Stomach (tissue), 9 donors: ENCODE data around the gene ATG7. TPM values are rescaled to one million over a fixed set of nuclear protein-coding genes. Genes with fewer than 3 reads are reported as not detected.

ENCODE experiments used
- DNase-seq, 2 donors: peaks; one replicate each; pipeline versions ENCODE4 v3.0.0 to v3.0.0-alpha.2; 2013 to 2019
- H3K27ac ChIP-seq, 5 donors: fragments of 200-600 bp in 4 of 5; sonication (generic) in 4 of 5; one replicate each; pipeline ENCODE4 v1.5.1; 2013 to 2019; ENCODE audit warnings: mild to moderate bottlenecking in 1 of 5, moderate library complexity in 1 of 5
- H3K27me3 ChIP-seq, 3 donors: fragments of 200-600 bp; sonication (generic); one replicate each; pipeline ENCODE4 v1.5.1; 2017 to 2019; ENCODE audit warnings: mixed run types in 1 of 3
- H3K36me3 ChIP-seq, 4 donors: fragments of 200-600 bp; sonication (generic); 1 replicate in 3 of 4; 2 replicates in 1 of 4; pipeline ENCODE4 v1.5.1; 2016 to 2019
- H3K4me1 ChIP-seq, 4 donors: fragments of 200-600 bp; sonication (generic); one replicate each; pipeline ENCODE4 v1.5.1; 2016 to 2019
- H3K4me3 ChIP-seq, 4 donors: fragments of 200-600 bp; sonication (generic) in 3 of 4; one replicate each; pipeline ENCODE4 v1.5.1; 2016 to 2019; ENCODE audit warnings: mild to moderate bottlenecking in 1 of 4
- H3K9me3 ChIP-seq, 4 donors: fragments of 200-600 bp; sonication (generic); one replicate each; pipeline ENCODE4 v1.5.1; 2016 to 2019
- CTCF ChIP-seq, 7 experiments: fragments of 450-650 bp in 4 of 7; fragments of 200-600 bp in 3 of 7; sonication (generic) in 3 of 7; IDR thresholded peaks; one replicate each; pipeline ENCODE4 v1.5.1; 2016 to 2019; ENCODE audit warnings: antibody characterized with exemption in 7 of 7, control low read depth in 2 of 7, mild to moderate bottlenecking in 1 of 7
- EP300 ChIP-seq: sonication (generic); formaldehyde crosslinking; IDR thresholded peaks from one replicate; pipeline ENCODE4 v1.6.1; 2017; ENCODE audit warnings: antibody characterized with exemption
- POLR2A ChIP-seq, 4 donors: fragments of 450-650 bp; IDR thresholded peaks; one replicate each; pipeline ENCODE4 v1.6.1; 2016; ENCODE audit warnings: antibody characterized with exemption in 4 of 4, control low read depth in 2 of 4, mild to moderate bottlenecking in 1 of 4, moderate library complexity in 1 of 4
- POLR2AphosphoS5 ChIP-seq, 3 donors: sonication (generic); formaldehyde crosslinking; IDR thresholded peaks; one replicate each; pipeline ENCODE4 v1.6.1; 2016; ENCODE audit warnings: antibody characterized with exemption in 3 of 3
- WGBS, 5 donors: extraction: QIAGEN DNeasy Blood & Tissue Kit in 3 of 5; methylation state at CpG; one replicate each; pipeline versions ENCODE4 v1.1.5 to v1.1.7; 2013 to 2018; 5-methylcytosine and 5-hydroxymethylcytosine counted together
- intact Hi-C: fragments of 100-400 bp; cut with DNase I; formaldehyde crosslinking; loops from one replicate; pipeline ENCODE4 v1.15.1; 2023; ENCODE audit warnings: low total_unique reads
- polyA plus RNA-seq, 3 donors: library from polyadenylated mRNA; stranded (reverse); fragments of 200-250 nt; gene quantifications; one replicate each; pipeline ENCODE4 v1.2.3, GENCODE V29; 2013
- total RNA-seq, 5 donors: library from RNA; depleted of rRNA; stranded (reverse); fragments of >200 nt; gene quantifications; one replicate each; pipeline versions ENCODE4 v1.1.0 to v1.2.3, GENCODE V29; 2014 to 2016
- donor health status: healthy with polysubstance abuse.
- donor health status: Bipolar disorder and iron deficiency.
- donor health status: healthy.

The ATG7 gene
- total and polyA plus RNA-seq, 8 donors, result 6.8 to 167 (median 15.1) TPM

- H3K27ac ChIP-seq, result no peak overlapping the region
- no peak for DNase-seq
- no peaks in the 10 kb centered on the region for H3K36me3 ChIP-seq
- no peaks in the 10 kb centered on the region for H3K27me3 ChIP-seq
- WGBS, 5 donors, result 96 to 100% (median 98%) methylated on average over 1 of the region's 1 CpG
- H3K9me3 ChIP-seq, result peaks cover 0 to 13% (median 8%) of the 10 kb centered on the region in 4 donors
- no peaks in the 10 kb centered on the region for H3K4me1 ChIP-seq
- TF ChIP-seq EP300 (no peak), POLR2AphosphoS5 (IDR thresholded peaks at IDR 0.05) (no peak), CTCF (IDR thresholded peaks at IDR 0.05) (no peak), POLR2A (IDR thresholded peaks at IDR 0.05) (no peak)
- intact Hi-C loops, result no loop called here
- H3K4me3 ChIP-seq, result no peak overlapping the region
Measured at GRCh38 chr3:11415099-11415498, 142.9 kb downstream of the ATG7 start.

- TF ChIP-seq CTCF (IDR thresholded peaks at IDR 0.05), result no peak
- TF ChIP-seq EP300, result no peak
- no peak for TF ChIP-seq POLR2A (IDR thresholded peaks at IDR 0.05)
- no peak for TF ChIP-seq POLR2AphosphoS5 (IDR thresholded peaks at IDR 0.05)
Measured at GRCh38 chr3:11420066-11420465, 147.9 kb downstream of the ATG7 start.

DNA sequence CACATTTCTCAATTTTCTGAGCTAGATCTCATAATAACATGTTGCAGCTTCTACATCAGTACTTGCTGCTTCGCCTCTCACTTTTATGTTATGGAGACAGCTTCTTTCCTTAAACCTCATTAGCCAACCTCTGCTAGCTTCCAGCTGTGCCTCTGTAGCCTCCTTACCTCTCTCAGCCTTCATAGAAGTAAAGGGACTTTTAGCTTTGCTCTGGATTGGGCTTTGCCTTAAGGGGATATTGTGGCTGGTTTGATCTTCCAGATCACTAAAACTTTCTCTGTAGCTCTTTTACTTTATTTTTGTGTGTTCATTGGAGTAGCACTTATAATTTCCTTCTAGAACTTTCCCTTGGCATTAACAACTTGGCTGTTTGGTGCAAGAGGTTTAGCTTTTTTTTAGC is 150.1 kb downstream of the ATG7 start:
- intact Hi-C loops, result no loop called here
- TF ChIP-seq POLR2AphosphoS5 (IDR thresholded peaks at IDR 0.05) (no peak), EP300 (no peak), POLR2A (IDR thresholded peaks at IDR 0.05) (no peak), CTCF (IDR thresholded peaks at IDR 0.05) (no peak)
- Histone ChIP-seq H3K36me3 (peaks cover 0 to 5% (median 2%) of the 10 kb centered on the region in 4 donors), H3K4me3 (no peak overlapping the region), H3K4me1 (no peaks in the 10 kb centered on the region), H3K27ac (no peak overlapping the region), H3K9me3 (no peaks in the 10 kb centered on the region), H3K27me3 (no peaks in the 10 kb centered on the region)
- no peak for DNase-seq
- 92 to 100% (median 100%) methylated on average over 1 of the region's 1 CpG for WGBS, 5 donors

More at GRCh38 chr3:11420066-11420465, 147.9 kb downstream of the ATG7 start:
- H3K4me3 ChIP-seq, result no peak overlapping the region
- intact Hi-C loops, result no loop called here
- no peaks in the 10 kb centered on the region for H3K9me3 ChIP-seq
- WGBS, 5 donors, result 24 to 70% (median 41%) methylated on average over 1 of the region's 1 CpG
- no peak for DNase-seq
- H3K36me3 ChIP-seq, result no peaks in the 10 kb centered on the region
- no peaks in the 10 kb centered on the region for H3K27me3 ChIP-seq
- H3K4me1 ChIP-seq, result no peaks in the 10 kb centered on the region
- H3K27ac ChIP-seq, result no peak overlapping the region

GRCh38 chr3:11423868-11424267 is 151.7 kb downstream of the ATG7 start:
- Histone ChIP-seq H3K36me3 (peaks cover 0 to 20% (median 15%) of the 10 kb centered on the region in 4 donors), H3K9me3 (no peaks in the 10 kb centered on the region), H3K4me3 (no peak overlapping the region), H3K4me1 (no peaks in the 10 kb centered on the region), H3K27me3 (no peaks in the 10 kb centered on the region), H3K27ac (no peak overlapping the region)
- DNase-seq, result no peak
- TF ChIP-seq EP300, result no peak
- no peak for TF ChIP-seq POLR2A (IDR thresholded peaks at IDR 0.05)
- TF ChIP-seq POLR2AphosphoS5 (IDR thresholded peaks at IDR 0.05), result no peak
- no peak for TF ChIP-seq CTCF (IDR thresholded peaks at IDR 0.05)
- 90 to 93% (median 91%) methylated on average over 6 of the region's 6 CpGs for WGBS, 5 donors
- intact Hi-C loops, result no loop called here
